DND-41 (cell line): Measurements from ENCODE around the gene ARNT2.

Experiments used
- CTCF ChIP-seq: IDR thresholded peaks from 2 replicates; pipeline ENCODE4 v1.5.1; 2012; ENCODE audit warnings: borderline replicate concordance, low read length, moderate library complexity, mild to moderate bottlenecking; ENCODE audit not compliant: poor library complexity, severe bottlenecking; ENCODE audit errors: extremely low read depth
- EZH2 ChIP-seq: IDR thresholded peaks from 3 replicates; pipeline ENCODE4 v1.6.1; 2012; ENCODE audit warnings: borderline replicate concordance, low read depth, mild to moderate bottlenecking, moderate library complexity, low read length, inconsistent platforms; ENCODE audit not compliant: severe bottlenecking

GRCh38 chr15:80405970-80406369 lies 1.8 kb downstream of the ARNT2 start:
- no peak for TF ChIP-seq EZH2
- TF ChIP-seq CTCF: no peak
